HepG2 (cell line): ENCODE results near the gene ADM5. TPM values are rescaled to one million over a fixed set of nuclear protein-coding genes. Genes with fewer than 3 reads are reported as not detected.

Experiments used
- CAMTA2 ChIP-seq: sonication (generic); formaldehyde crosslinking; IDR thresholded peaks from 2 replicates; pipeline ENCODE4 v1.4.0; 2020; ENCODE audit warnings: mild to moderate bottlenecking, missing genetic modification reagents, borderline replicate concordance
- CBX1 ChIP-seq: IDR thresholded peaks from one replicate; pipeline ENCODE4 v1.6.1; 2016; ENCODE audit warnings: antibody characterized with exemption, low read depth
- DNMT1 ChIP-seq: sonication (generic); formaldehyde crosslinking; IDR thresholded peaks from 2 replicates; pipeline ENCODE4 v1.5.1; 2020; ENCODE audit warnings: mild to moderate bottlenecking, missing genetic modification reagents
- ELF4 ChIP-seq: sonication (generic); formaldehyde crosslinking; IDR thresholded peaks from 2 replicates; pipeline ENCODE4 v1.5.0; 2020; ENCODE audit warnings: missing genetic modification reagents, mild to moderate bottlenecking, moderate library complexity, borderline replicate concordance
- FLYWCH1 ChIP-seq: sonication (generic); formaldehyde crosslinking; IDR thresholded peaks from 2 replicates; pipeline ENCODE4 v1.8.1; 2023; ENCODE audit warnings: mild to moderate bottlenecking, missing genetic modification reagents
- GZF1 ChIP-seq: sonication (generic); formaldehyde crosslinking; IDR thresholded peaks from 2 replicates; pipeline ENCODE4 v1.5.1; 2020; ENCODE audit warnings: mild to moderate bottlenecking, missing genetic modification reagents
- IKZF1 ChIP-seq: fragments of 450-650 bp; IDR thresholded peaks from 2 replicates; pipeline ENCODE4 v1.7.1; 2016
- KLF12 ChIP-seq: sonication (generic); formaldehyde crosslinking; IDR thresholded peaks from 2 replicates; pipeline ENCODE4 v1.4.0; 2020; ENCODE audit warnings: missing genetic modification reagents, borderline replicate concordance
- MAF1 ChIP-seq: sonication (generic); formaldehyde crosslinking; IDR thresholded peaks from 2 replicates; pipeline ENCODE4 v1.5.0; 2020; ENCODE audit warnings: missing genetic modification reagents, borderline replicate concordance
- MXI1 ChIP-seq: IDR thresholded peaks from 3 replicates; pipeline ENCODE4 v1.6.1; 2012; ENCODE audit warnings: low read depth, low read length, inconsistent platforms, borderline replicate concordance
- NFRKB ChIP-seq: fragments of 450-650 bp; IDR thresholded peaks from 2 replicates; pipeline ENCODE4 v1.6.1; 2017
- NFYB ChIP-seq: sonication (generic); formaldehyde crosslinking; IDR thresholded peaks from 2 replicates; pipeline ENCODE4 v1.4.0; 2020; ENCODE audit warnings: missing genetic modification reagents
- NR2F2 ChIP-seq: IDR thresholded peaks from 2 replicates; pipeline ENCODE4 v1.6.1; 2012; ENCODE audit warnings: low read depth, inconsistent platforms, borderline replicate concordance
- SIX4 ChIP-seq: sonication (generic); formaldehyde crosslinking; IDR thresholded peaks from 2 replicates; pipeline ENCODE4 v1.4.0; 2020; ENCODE audit warnings: missing genetic modification reagents
- SMC3 ChIP-seq: IDR thresholded peaks from 2 replicates; pipeline ENCODE4 v1.6.1; 2011; ENCODE audit warnings: low read length, improper control_type of control experiment
- YEATS4 ChIP-seq: sonication (generic); formaldehyde crosslinking; IDR thresholded peaks from 2 replicates; pipeline ENCODE4 v1.4.0; 2020; ENCODE audit warnings: missing genetic modification reagents, borderline replicate concordance
- ZEB1 ChIP-seq: IDR thresholded peaks from 2 replicates; pipeline ENCODE4 v1.6.1; 2012; ENCODE audit warnings: mild to moderate bottlenecking, low read depth, inconsistent platforms; ENCODE audit not compliant: insufficient replicate concordance
- ZFP36L2 ChIP-seq: sonication (generic); formaldehyde crosslinking; IDR thresholded peaks from 2 replicates; pipeline ENCODE4 v1.4.0; 2020; ENCODE audit warnings: missing genetic modification reagents
- ZNF234 ChIP-seq: sonication (generic); formaldehyde crosslinking; conservative IDR thresholded peaks from 2 replicates; pipeline ENCODE4 v1.5.1; 2020; ENCODE audit warnings: mild to moderate bottlenecking, missing genetic modification reagents
- ZNF44 ChIP-seq: sonication (generic); formaldehyde crosslinking; IDR thresholded peaks from 2 replicates; pipeline ENCODE4 v1.5.1; 2020; ENCODE audit warnings: mild to moderate bottlenecking, missing genetic modification reagents
- ZNF546 ChIP-seq: sonication (generic); formaldehyde crosslinking; conservative IDR thresholded peaks from 2 replicates; pipeline ENCODE4 v1.8.1; 2023; ENCODE audit warnings: mild to moderate bottlenecking, missing genetic modification reagents
- ZNF615 ChIP-seq: sonication (generic); formaldehyde crosslinking; IDR thresholded peaks from 2 replicates; pipeline ENCODE4 v1.5.0; 2020; ENCODE audit warnings: mild to moderate bottlenecking, missing genetic modification reagents, borderline replicate concordance
- polyA plus RNA-seq, 8 experiments: library from polyadenylated mRNA; depleted of rRNA in 3 of 8; stranded (reverse) in 7 of 8; unstranded in 1 of 8; fragments of >200 nt; fragmentation: Illumina TruSeq in 4 of 8; extraction: Trizol in 4 of 8; gene quantifications; 2 replicates each; pipeline versions ENCODE4 v1.2.1 to v1.2.3, GENCODE V29; 2011 to 2016; ENCODE audit warnings: low read depth in 4 of 8, missing spikeins in 1 of 8, mixed read lengths in 1 of 8; ENCODE audit not compliant: insufficient read depth in 1 of 8
- total RNA-seq, 5 experiments: library from RNA; depleted of rRNA; stranded (reverse); fragments of >200 nt; fragmentation: Illumina TruSeq; extraction: Trizol; gene quantifications; 2 replicates each; pipeline ENCODE4 v1.2.3, GENCODE V29; 2016; ENCODE audit warnings: low read depth in 1 of 5
- TF ChIP-seq, protein P1 (sequence below): sonication (generic); formaldehyde crosslinking; IDR thresholded peaks from 2 replicates; pipeline ENCODE4 v1.5.0; 2020; ENCODE audit warnings: missing genetic modification reagents
- TF ChIP-seq, protein P2 (sequence below), 2 experiments: sonication (generic) in 1 of 2; formaldehyde crosslinking in 1 of 2; IDR thresholded peaks; 2 replicates each; pipeline versions ENCODE4 v1.4.0 to v1.6.1; 2018 to 2020; ENCODE audit warnings: missing genetic modification reagents in 2 of 2, borderline replicate concordance in 1 of 2, low read depth in 1 of 2, mild to moderate bottlenecking in 1 of 2, missing biosample characterization in 1 of 2
- TF ChIP-seq, protein P3 (sequence below): sonication (generic); formaldehyde crosslinking; conservative IDR thresholded peaks from 2 replicates; pipeline ENCODE4 v1.8.0; 2022; ENCODE audit warnings: missing genetic modification reagents
- TF ChIP-seq, protein P4 (sequence below): sonication (generic); formaldehyde crosslinking; IDR thresholded peaks from 2 replicates; pipeline ENCODE4 v1.5.1; 2020; ENCODE audit warnings: mild to moderate bottlenecking, moderate library complexity, missing genetic modification reagents

The ADM5 gene
- total and polyA plus RNA-seq, 2 of the 13 experiments (the other 11 are each of a cell fraction or from before 2014, with no cell fraction given) = 2.7 to 4.1 TPM

DNA sequence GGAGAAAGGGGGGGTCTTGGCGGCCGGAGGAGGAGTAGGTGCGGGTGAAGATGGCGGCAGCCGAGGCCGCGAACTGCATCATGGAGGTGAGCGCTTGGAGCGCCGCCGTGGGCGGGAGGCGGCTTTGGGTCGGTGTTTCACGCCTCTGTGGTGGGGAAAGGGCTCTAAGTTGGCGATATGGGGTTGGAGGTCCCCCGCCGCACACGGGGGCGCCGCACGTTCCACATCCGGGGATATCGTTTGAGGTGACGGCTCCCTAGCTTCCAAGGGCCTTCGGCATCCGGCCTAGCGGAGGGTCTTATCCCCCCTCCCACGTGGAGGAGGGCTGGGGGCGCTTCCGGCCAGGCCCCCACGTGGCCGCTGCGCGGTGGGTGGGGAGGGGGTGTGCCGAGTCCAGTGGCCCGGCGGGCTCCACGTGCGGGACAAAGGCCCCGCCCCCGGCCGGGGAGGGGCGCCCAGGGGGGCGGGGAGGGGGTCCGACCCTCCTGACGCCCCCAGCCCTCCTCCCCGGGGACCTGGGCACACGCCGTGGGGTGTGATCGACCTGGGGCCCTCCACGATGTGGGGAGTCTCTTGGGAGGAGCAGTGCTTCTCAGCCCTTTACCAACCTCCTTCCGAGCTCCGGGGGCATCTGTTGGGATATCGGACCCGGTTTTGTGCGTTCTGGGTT lies 12.0 kb upstream of the ADM5 start, which contains the start of gene PRMT1 (continued):
- TF ChIP-seq MXI1 = peak; percentile 86
- no peak for TF ChIP-seq SIX4 (CRISPR knock-in tag)
- TF ChIP-seq ZFP36L2 (CRISPR knock-in tag) = no peak
- peak; percentile 70; the same call in 1 of the 2 replicates for TF ChIP-seq ZNF546 (CRISPR knock-in tag)
- TF ChIP-seq MAF1 (CRISPR knock-in tag) = no peak
- TF ChIP-seq, protein P1, sequence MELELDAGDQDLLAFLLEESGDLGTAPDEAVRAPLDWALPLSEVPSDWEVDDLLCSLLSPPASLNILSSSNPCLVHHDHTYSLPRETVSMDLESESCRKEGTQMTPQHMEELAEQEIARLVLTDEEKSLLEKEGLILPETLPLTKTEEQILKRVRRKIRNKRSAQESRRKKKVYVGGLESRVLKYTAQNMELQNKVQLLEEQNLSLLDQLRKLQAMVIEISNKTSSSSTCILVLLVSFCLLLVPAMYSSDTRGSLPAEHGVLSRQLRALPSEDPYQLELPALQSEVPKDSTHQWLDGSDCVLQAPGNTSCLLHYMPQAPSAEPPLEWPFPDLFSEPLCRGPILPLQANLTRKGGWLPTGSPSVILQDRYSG (CRISPR knock-in tag) = no peak
- no peak for TF ChIP-seq IKZF1
- no peak for TF ChIP-seq SMC3
- TF ChIP-seq FLYWCH1 (CRISPR knock-in tag) = no peak
- no peak for TF ChIP-seq ZNF44 (CRISPR knock-in tag)
- TF ChIP-seq GZF1 (CRISPR knock-in tag) = no peak
- TF ChIP-seq, protein P2, sequence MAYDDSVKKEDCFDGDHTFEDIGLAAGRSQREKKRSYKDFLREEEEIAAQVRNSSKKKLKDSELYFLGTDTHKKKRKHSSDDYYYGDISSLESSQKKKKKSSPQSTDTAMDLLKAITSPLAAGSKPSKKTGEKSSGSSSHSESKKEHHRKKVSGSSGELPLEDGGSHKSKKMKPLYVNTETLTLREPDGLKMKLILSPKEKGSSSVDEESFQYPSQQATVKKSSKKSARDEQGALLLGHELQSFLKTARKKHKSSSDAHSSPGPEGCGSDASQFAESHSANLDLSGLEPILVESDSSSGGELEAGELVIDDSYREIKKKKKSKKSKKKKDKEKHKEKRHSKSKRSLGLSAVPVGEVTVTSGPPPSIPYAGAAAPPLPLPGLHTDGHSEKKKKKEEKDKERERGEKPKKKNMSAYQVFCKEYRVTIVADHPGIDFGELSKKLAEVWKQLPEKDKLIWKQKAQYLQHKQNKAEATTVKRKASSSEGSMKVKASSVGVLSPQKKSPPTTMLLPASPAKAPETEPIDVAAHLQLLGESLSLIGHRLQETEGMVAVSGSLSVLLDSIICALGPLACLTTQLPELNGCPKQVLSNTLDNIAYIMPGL (CRISPR knock-in tag; IDR thresholded peaks at IDR 0.05; ENCODE audit: borderline replicate concordance in 1 of 2, low read depth in 1 of 2) = peak in 1 of 2 experiments; percentile 80
- TF ChIP-seq ZNF234 = 0 out of 2 replicates have a peak, but pooled peaks have one; percentile 50
- TF ChIP-seq ZNF615 (CRISPR knock-in tag) = 0 out of 2 replicates have a peak, but pooled peaks have one; percentile 42
- TF ChIP-seq KLF12 = no peak
- TF ChIP-seq, protein P3, sequence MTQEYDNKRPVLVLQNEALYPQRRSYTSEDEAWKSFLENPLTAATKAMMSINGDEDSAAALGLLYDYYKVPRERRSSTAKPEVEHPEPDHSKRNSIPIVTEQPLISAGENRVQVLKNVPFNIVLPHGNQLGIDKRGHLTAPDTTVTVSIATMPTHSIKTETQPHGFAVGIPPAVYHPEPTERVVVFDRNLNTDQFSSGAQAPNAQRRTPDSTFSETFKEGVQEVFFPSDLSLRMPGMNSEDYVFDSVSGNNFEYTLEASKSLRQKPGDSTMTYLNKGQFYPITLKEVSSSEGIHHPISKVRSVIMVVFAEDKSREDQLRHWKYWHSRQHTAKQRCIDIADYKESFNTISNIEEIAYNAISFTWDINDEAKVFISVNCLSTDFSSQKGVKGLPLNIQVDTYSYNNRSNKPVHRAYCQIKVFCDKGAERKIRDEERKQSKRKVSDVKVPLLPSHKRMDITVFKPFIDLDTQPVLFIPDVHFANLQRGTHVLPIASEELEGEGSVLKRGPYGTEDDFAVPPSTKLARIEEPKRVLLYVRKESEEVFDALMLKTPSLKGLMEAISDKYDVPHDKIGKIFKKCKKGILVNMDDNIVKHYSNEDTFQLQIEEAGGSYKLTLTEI = no peak
- no peak for TF ChIP-seq ELF4 (CRISPR knock-in tag)
- TF ChIP-seq ZEB1 = no peak
- no peak for TF ChIP-seq DNMT1 (CRISPR knock-in tag)
- TF ChIP-seq NFYB (CRISPR knock-in tag) = no peak
- peak; percentile 9; the same call in 1 of the 2 replicates for TF ChIP-seq NR2F2
- peak; percentile 98 for TF ChIP-seq YEATS4 (CRISPR knock-in tag)
- peak; percentile 45; the same call in 1 of the 2 replicates for TF ChIP-seq NFRKB
- peak; percentile 57; the same call in 1 of the 2 replicates for TF ChIP-seq CAMTA2 (CRISPR knock-in tag)
- TF ChIP-seq CBX1 = no peak
- TF ChIP-seq, protein P4, sequence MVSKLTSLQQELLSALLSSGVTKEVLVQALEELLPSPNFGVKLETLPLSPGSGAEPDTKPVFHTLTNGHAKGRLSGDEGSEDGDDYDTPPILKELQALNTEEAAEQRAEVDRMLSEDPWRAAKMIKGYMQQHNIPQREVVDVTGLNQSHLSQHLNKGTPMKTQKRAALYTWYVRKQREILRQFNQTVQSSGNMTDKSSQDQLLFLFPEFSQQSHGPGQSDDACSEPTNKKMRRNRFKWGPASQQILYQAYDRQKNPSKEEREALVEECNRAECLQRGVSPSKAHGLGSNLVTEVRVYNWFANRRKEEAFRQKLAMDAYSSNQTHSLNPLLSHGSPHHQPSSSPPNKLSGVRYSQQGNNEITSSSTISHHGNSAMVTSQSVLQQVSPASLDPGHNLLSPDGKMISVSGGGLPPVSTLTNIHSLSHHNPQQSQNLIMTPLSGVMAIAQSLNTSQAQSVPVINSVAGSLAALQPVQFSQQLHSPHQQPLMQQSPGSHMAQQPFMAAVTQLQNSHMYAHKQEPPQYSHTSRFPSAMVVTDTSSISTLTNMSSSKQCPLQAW (CRISPR knock-in tag) = peak; percentile 84
